Measurements from ENCODE around the gene SBF2. TPM values are rescaled to one million over a fixed set of nuclear protein-coding genes. Genes with fewer than 3 reads are reported as not detected.
A peak's percentile ranks its signal among the peaks of the same experiment; 100 is the strongest.

Gene SBF2
- total and polyA plus RNA-seq, 2 of the 13 experiments (the other 11 are each of a cell fraction or from before 2014, with no cell fraction given): 24.0 to 45.8 TPM

- TF ChIP-seq ZNF878 (CRISPR knock-in tag; IDR thresholded peaks at IDR 0.05): peak; percentile 61; the same call in 1 of the 2 replicates
- TF ChIP-seq, protein P1, sequence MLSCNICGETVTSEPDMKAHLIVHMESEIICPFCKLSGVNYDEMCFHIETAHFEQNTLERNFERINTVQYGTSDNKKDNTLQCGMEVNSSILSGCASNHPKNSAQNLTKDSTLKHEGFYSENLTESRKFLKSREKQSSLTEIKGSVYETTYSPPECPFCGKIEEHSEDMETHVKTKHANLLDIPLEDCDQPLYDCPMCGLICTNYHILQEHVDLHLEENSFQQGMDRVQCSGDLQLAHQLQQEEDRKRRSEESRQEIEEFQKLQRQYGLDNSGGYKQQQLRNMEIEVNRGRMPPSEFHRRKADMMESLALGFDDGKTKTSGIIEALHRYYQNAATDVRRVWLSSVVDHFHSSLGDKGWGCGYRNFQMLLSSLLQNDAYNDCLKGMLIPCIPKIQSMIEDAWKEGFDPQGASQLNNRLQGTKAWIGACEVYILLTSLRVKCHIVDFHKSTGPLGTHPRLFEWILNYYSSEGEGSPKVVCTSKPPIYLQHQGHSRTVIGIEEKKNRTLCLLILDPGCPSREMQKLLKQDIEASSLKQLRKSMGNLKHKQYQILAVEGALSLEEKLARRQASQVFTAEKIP (CRISPR knock-in tag; IDR thresholded peaks at IDR 0.05; ENCODE audit: borderline replicate concordance): no peak
- 0 out of 2 replicates have a peak, but pooled peaks have one; percentile 40 for TF ChIP-seq ZHX1 (CRISPR knock-in tag; IDR thresholded peaks at IDR 0.05; ENCODE audit: low read depth)
- TF ChIP-seq SMYD3 (CRISPR knock-in tag; IDR thresholded peaks at IDR 0.05): 0 out of 2 replicates have a peak, but pooled peaks have one; percentile 49
- TF ChIP-seq, protein P2, sequence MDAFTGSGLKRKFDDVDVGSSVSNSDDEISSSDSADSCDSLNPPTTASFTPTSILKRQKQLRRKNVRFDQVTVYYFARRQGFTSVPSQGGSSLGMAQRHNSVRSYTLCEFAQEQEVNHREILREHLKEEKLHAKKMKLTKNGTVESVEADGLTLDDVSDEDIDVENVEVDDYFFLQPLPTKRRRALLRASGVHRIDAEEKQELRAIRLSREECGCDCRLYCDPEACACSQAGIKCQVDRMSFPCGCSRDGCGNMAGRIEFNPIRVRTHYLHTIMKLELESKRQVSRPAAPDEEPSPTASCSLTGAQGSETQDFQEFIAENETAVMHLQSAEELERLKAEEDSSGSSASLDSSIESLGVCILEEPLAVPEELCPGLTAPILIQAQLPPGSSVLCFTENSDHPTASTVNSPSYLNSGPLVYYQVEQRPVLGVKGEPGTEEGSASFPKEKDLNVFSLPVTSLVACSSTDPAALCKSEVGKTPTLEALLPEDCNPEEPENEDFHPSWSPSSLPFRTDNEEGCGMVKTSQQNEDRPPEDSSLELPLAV (CRISPR knock-in tag; conservative IDR thresholded peaks at IDR 0.05; ENCODE audit: low read depth): no peak
- TF ChIP-seq ZNF496 (CRISPR knock-in tag; IDR thresholded peaks at IDR 0.05; ENCODE audit: insufficient replicate concordance): no peak
- TF ChIP-seq KLF12 (CRISPR knock-in tag; IDR thresholded peaks at IDR 0.05; ENCODE audit: borderline replicate concordance): peak; percentile 62; the same call in 1 of the 2 replicates
- peak; percentile 99 for TF ChIP-seq TARDBP (CRISPR knock-in tag; IDR thresholded peaks at IDR 0.05)
- TF ChIP-seq ZNF329 (CRISPR knock-in tag; IDR thresholded peaks at IDR 0.05; ENCODE audit: low read depth): peak; percentile 8; the same call in 1 of the 2 replicates
- TF ChIP-seq ZNF263 (CRISPR knock-in tag; IDR thresholded peaks at IDR 0.05): peak; percentile 45; the same call in 1 of the 2 replicates
- peak; percentile 94 for TF ChIP-seq BCL6 (CRISPR knock-in tag; IDR thresholded peaks at IDR 0.05)
- peak; percentile 65; the same call in 1 of the 2 replicates for TF ChIP-seq ZFP36L1 (CRISPR knock-in tag; IDR thresholded peaks at IDR 0.05)
- peak; percentile 83; the same call in 1 of the 2 replicates for TF ChIP-seq GFI1 (CRISPR knock-in tag; IDR thresholded peaks at IDR 0.05; ENCODE audit: borderline replicate concordance)
- TF ChIP-seq HMG20B (CRISPR knock-in tag; conservative IDR thresholded peaks at IDR 0.05): peak; percentile 53; the same call in 1 of the 2 replicates
- peak; percentile 34; the same call in 1 of the 2 replicates for TF ChIP-seq ZNF713 (CRISPR knock-in tag; IDR thresholded peaks at IDR 0.05)
- TF ChIP-seq GTF2F1 (IDR thresholded peaks at IDR 0.05; ENCODE audit: low read length): no peak
- TF ChIP-seq ZNF775 (CRISPR knock-in tag; IDR thresholded peaks at IDR 0.05; ENCODE audit: borderline replicate concordance): 0 out of 2 replicates have a peak, but pooled peaks have one; percentile 30
- TF ChIP-seq, protein P3, sequence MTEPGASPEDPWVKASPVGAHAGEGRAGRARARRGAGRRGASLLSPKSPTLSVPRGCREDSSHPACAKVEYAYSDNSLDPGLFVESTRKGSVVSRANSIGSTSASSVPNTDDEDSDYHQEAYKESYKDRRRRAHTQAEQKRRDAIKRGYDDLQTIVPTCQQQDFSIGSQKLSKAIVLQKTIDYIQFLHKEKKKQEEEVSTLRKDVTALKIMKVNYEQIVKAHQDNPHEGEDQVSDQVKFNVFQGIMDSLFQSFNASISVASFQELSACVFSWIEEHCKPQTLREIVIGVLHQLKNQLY (CRISPR knock-in tag; IDR thresholded peaks at IDR 0.05): peak; percentile 79; the same call in 1 of the 2 replicates
- TF ChIP-seq NKX3-1 (CRISPR knock-in tag; IDR thresholded peaks at IDR 0.05): peak; percentile 66; the same call in 1 of the 2 replicates
- no peak for TF ChIP-seq FUBP1 (CRISPR knock-in tag; IDR thresholded peaks at IDR 0.05; ENCODE audit: borderline replicate concordance)
Measured at GRCh38 chr11:9765320-9766101, 528.5 kb downstream of the SBF2 start (continued).
